CD4-positive, CD25-positive, alpha-beta regulatory T cell (primary cell): ENCODE measurements around the gene IFITM5. TPM values are rescaled to one million over a fixed set of nuclear protein-coding genes. Genes with fewer than 3 reads are reported as not detected.

Experiments used
- ATAC-seq, 2 donors: fragments of 150-1000 bp; cut with Tn5 transposase; one replicate each; pipeline ENCODE4 v1.10.0; 2021; ENCODE audit warnings: low read depth in 2 of 2, moderate number of reproducible peaks in 2 of 2, moderate library complexity in 1 of 2
- DNase-seq, 3 donors: peaks; one replicate each; pipeline versions ENCODE4 v3.0.0 to v3.0.0-alpha.2; 2012 to 2022; ENCODE audit warnings: mixed read lengths in 1 of 3
- H3K27ac ChIP-seq: one replicate; pipeline ENCODE4 v1.7.0; 2013; ENCODE audit warnings: mild to moderate bottlenecking, low read length; ENCODE audit not compliant: insufficient read depth, poor library complexity, severe bottlenecking
- H3K27me3 ChIP-seq: one replicate; pipeline ENCODE4 v1.7.0; 2013; ENCODE audit warnings: low read length; ENCODE audit not compliant: control insufficient read depth, insufficient read depth
- H3K36me3 ChIP-seq: one replicate; pipeline ENCODE4 v1.7.0; 2013; ENCODE audit warnings: mild to moderate bottlenecking, low read length, moderate library complexity; ENCODE audit not compliant: control insufficient read depth, insufficient read depth
- H3K4me1 ChIP-seq: 2 replicates; pipeline ENCODE4 v1.7.0; 2013; ENCODE audit warnings: mild to moderate bottlenecking, low read length; ENCODE audit not compliant: insufficient read depth, control insufficient read depth, poor library complexity, severe bottlenecking
- H3K4me3 ChIP-seq: one replicate; pipeline ENCODE4 v1.7.0; 2013; ENCODE audit warnings: low read depth, mild to moderate bottlenecking, low read length, moderate library complexity
- H3K9me3 ChIP-seq, 2 experiments: 1 replicate in 1 of 2; 2 replicates in 1 of 2; pipeline ENCODE4 v1.7.0; 2013; ENCODE audit warnings: low read length in 2 of 2, mild to moderate bottlenecking in 1 of 2, moderate library complexity in 1 of 2; ENCODE audit not compliant: control insufficient read depth in 2 of 2
- H3K27ac Mint-ChIP-seq, 3 donors: one replicate each; pipeline ENCODE4 v1.8.0; 2020 to 2022; ENCODE audit warnings: mild to moderate bottlenecking in 3 of 3, mixed read lengths in 3 of 3, moderate library complexity in 2 of 3
- H3K27me3 Mint-ChIP-seq: one replicate; pipeline ENCODE4 v1.8.0; 2022; ENCODE audit warnings: mild to moderate bottlenecking, mixed read lengths
- H3K36me3 Mint-ChIP-seq: one replicate; pipeline ENCODE4 v1.8.0; 2020; ENCODE audit warnings: mixed read lengths
- H3K4me1 Mint-ChIP-seq, 4 donors: one replicate each; pipeline ENCODE4 v1.8.0; 2020 to 2022; ENCODE audit warnings: mixed read lengths in 4 of 4, mild to moderate bottlenecking in 1 of 4
- H3K4me3 Mint-ChIP-seq, 4 donors: one replicate each; pipeline ENCODE4 v1.8.0; 2020 to 2022; ENCODE audit warnings: mild to moderate bottlenecking in 4 of 4, mixed read lengths in 4 of 4, moderate library complexity in 3 of 4
- H3K9me3 Mint-ChIP-seq, 7 donors: one replicate each; pipeline ENCODE4 v1.8.0; 2020 to 2022; ENCODE audit warnings: mixed read lengths in 7 of 7, mild to moderate bottlenecking in 3 of 7, moderate library complexity in 2 of 7
- polyA plus RNA-seq, 4 donors: library from polyadenylated mRNA; unstranded; fragments of 300-500 nt; fragmentation: Illumina TruSeq; gene quantifications; one replicate each; pipeline ENCODE4 v1.2.3, GENCODE V29; 2021
- total RNA-seq: library from RNA; stranded (reverse); gene quantifications from one replicate; pipeline ENCODE4 v1.2.3, GENCODE V29; 2022

The IFITM5 gene
- total and polyA plus RNA-seq, 5 donors from 2014 or later = not detected

DNA sequence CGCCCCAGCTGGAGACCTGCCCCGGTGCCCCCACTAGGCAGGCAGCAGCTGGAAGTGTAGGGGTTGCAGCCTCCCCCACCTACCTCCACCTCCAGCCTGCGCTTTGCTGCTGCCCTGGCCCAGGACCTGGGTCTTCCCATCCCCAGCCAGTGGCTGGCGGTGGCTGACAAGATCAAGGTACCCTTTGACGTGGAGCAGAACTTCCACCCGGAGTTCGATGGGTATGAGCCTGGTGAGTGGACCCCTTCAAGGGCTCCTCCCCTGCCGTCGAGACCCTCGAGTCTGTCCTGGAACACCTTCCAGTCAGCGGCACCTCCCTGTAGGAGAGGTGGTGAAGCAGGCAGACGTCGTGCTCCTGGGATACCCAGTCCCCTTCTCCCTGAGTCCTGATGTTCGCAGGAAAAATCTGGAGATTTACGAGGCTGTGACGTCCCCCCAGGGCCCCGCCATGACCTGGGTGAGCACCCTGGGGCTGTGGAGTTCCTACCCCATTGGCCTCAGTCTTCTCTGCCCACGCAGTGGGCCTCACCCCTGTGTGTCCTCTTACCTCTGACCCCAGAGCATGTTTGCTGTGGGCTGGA, 6.0 kb downstream of the IFITM5 start:
- H3K36me3 ChIP-seq = no peaks in the 10 kb centered on the region
- H3K9me3 Mint-ChIP-seq = no peaks in the 10 kb centered on the region
- no peaks in the 10 kb centered on the region for H3K36me3 Mint-ChIP-seq
- ATAC-seq = no peak
- DNase-seq = no peak
- H3K27me3 Mint-ChIP-seq = no peaks in the 10 kb centered on the region
- H3K9me3 ChIP-seq = no peaks in the 10 kb centered on the region
- H3K4me1 Mint-ChIP-seq = peaks cover 0 to 26% (median 5%) of the 10 kb centered on the region in 4 donors
- no peaks in the 10 kb centered on the region for H3K27me3 ChIP-seq
- no peak overlapping the region for H3K4me3 ChIP-seq
- peaks cover 21% of the 10 kb centered on the region for H3K4me1 ChIP-seq
- H3K27ac Mint-ChIP-seq = no peak overlapping the region
- no peak overlapping the region for H3K4me3 Mint-ChIP-seq
- no peak overlapping the region for H3K27ac ChIP-seq

DNA sequence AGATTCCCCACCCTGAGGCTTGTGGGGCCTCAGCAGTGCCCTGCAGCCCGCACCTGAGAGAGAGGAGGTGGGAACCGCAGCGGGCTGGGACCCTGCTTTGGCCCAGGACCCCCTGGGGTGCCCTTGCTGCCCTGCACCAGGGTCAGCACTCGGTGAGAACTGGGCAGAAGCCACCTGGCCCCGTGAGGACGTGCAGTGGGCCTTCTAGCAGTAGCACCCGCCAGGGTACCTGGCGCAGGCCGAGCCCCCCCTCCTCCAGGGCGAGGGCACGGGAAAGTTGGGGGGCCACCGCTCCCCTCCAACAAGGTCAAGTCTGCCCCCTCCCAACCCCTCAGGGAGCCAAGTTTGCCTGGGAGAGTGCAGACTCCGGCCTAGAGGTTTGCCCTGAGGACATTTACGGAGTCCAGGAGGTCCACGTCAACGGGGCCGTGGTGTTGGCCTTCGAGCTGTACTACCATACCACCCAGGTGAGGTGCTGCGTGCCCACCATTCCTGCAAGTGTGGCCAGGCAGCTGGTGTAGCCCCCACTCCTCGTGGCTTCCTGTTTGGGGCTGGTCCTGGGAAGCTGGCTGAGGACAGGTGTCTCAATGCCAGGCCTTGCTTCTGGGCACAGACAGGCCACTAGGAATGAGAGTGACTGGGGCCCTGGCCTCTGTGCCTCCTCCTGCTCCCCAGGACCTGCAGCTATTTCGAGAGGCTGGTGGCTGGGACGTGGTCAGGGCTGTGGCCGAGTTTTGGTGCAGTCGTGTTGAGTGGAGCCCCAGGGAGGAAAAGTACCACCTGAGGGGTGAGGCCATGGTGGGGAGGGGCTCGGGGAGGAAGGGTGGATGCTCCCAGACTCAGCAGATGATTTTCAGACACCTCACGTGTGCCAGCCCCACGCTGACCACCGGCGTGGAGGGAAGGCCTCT, 6.9 kb downstream of the IFITM5 start:
- DNase-seq = no peak
- Histone ChIP-seq H3K4me1 (peaks cover 19% of the 10 kb centered on the region), H3K27ac (no peak overlapping the region), H3K4me3 (no peak overlapping the region), H3K9me3 (no peaks in the 10 kb centered on the region), H3K27me3 (no peaks in the 10 kb centered on the region), H3K36me3 (no peaks in the 10 kb centered on the region)
- ATAC-seq = no peak
- Mint-ChIP-seq H3K27me3 (no peaks in the 10 kb centered on the region), H3K4me1 (peaks cover 0 to 23% (median 2%) of the 10 kb centered on the region in 4 donors), H3K9me3 (no peaks in the 10 kb centered on the region), H3K4me3 (peak overlapping the region in 1 of 4 donors; percentile 38), H3K36me3 (no peaks in the 10 kb centered on the region), H3K27ac (peak overlapping the region in 1 of 3 donors; percentile 38)

DNA sequence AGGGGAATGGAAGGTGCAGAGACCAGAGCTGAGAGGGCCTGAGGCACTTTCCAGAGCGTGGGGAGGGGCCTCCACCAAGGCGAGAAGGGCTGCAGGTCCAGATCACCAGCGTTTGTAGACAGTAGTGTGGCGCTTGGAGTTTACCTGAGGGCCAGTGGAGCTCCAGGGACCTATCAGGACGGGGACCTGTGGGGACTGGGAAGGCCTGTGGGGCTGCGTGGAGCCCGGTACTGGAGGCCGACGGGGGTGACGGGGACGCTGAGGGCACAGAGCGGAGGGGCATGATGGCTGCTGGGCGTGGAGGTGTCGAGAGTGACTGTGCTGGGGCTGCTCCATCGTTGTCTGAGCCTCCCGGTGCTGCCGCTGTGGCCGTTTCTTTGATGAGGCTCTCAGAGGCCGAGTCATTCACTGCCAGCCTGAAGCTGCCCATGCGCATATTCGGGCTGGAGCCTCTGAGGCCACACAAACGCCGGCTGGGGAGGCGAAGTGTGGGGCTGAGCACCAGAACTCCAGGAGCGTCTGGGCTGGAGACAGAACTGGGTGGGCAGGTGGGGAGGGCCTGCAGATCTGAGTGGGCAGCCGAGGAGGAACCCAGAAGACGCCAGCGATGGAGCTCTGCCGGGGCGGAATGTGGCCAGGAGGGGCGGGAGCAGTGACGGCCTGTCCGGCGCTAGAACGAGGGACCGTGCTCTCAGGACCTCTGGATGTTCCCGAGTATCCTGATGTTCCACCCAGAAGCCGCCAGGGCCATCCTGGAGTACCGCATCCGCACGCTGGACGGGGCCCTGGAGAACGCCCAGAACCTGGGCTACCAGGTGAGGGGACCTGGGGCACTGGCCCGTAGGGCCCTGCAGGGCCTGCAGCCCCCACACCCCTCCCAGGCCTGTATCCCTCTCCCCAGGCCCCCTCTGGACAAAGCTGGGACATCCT, 7.8 kb downstream of the IFITM5 start:
- Histone ChIP-seq H3K27ac (no peak overlapping the region), H3K36me3 (no peaks in the 10 kb centered on the region), H3K4me1 (peaks cover 22% of the 10 kb centered on the region), H3K9me3 (no peaks in the 10 kb centered on the region), H3K27me3 (no peaks in the 10 kb centered on the region), H3K4me3 (no peak overlapping the region)
- Mint-ChIP-seq H3K27ac (no peak overlapping the region), H3K4me1 (peaks cover 0 to 27% (median 4%) of the 10 kb centered on the region in 4 donors), H3K9me3 (no peaks in the 10 kb centered on the region), H3K4me3 (peak overlapping the region in 2 of 4 donors; percentile 60 to 66), H3K36me3 (no peaks in the 10 kb centered on the region), H3K27me3 (peaks cover 7% of the 10 kb centered on the region)
- DNase-seq (no peak), ATAC-seq (no peak)

DNA sequence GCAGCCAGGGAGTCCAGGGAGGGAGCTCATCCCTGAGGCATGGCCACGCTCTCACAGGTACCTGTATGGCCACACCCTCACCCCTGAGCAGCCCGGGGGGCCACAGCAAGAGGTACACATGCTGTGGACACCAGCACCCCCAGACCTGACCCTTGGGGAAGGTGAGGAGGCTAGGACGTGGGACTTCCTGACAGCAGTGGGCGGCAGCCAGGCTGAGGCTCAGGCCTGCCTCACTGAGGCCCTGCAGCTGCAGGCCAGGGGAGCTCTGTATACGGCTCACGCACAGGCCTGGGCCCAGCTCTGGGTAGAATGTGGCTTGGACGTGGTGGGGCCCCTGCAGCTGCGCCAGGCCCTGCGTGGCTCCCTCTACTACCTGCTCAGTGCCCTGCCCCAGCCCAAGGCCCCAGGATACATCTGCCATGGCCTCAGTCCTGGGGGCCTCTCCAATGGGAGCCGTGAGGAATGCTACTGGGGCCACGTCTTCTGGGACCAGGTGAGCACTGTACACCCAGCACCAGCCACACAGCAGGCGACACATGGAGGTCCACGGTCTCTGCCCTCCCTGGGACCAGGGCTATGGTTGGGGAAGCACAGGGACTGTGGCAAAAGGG, 8.6 kb downstream of the IFITM5 start:
- H3K9me3 Mint-ChIP-seq = no peaks in the 10 kb centered on the region
- peaks cover 15% of the 10 kb centered on the region for H3K27me3 Mint-ChIP-seq
- no peaks in the 10 kb centered on the region for H3K36me3 ChIP-seq
- peaks cover 23% of the 10 kb centered on the region for H3K4me1 ChIP-seq
- H3K4me3 ChIP-seq = no peak overlapping the region
- peaks cover 0 to 31% (median 4%) of the 10 kb centered on the region in 4 donors for H3K4me1 Mint-ChIP-seq
- ATAC-seq (no peak), DNase-seq (no peak)
- no peak overlapping the region for H3K27ac ChIP-seq
- no peaks in the 10 kb centered on the region for H3K36me3 Mint-ChIP-seq
- H3K4me3 Mint-ChIP-seq = peak overlapping the region; percentile 22 to 87 (median 74)
- no peaks in the 10 kb centered on the region for H3K27me3 ChIP-seq
- no peaks in the 10 kb centered on the region for H3K9me3 ChIP-seq
- H3K27ac Mint-ChIP-seq = peak overlapping the region in 1 of 3 donors; percentile 31

DNA sequence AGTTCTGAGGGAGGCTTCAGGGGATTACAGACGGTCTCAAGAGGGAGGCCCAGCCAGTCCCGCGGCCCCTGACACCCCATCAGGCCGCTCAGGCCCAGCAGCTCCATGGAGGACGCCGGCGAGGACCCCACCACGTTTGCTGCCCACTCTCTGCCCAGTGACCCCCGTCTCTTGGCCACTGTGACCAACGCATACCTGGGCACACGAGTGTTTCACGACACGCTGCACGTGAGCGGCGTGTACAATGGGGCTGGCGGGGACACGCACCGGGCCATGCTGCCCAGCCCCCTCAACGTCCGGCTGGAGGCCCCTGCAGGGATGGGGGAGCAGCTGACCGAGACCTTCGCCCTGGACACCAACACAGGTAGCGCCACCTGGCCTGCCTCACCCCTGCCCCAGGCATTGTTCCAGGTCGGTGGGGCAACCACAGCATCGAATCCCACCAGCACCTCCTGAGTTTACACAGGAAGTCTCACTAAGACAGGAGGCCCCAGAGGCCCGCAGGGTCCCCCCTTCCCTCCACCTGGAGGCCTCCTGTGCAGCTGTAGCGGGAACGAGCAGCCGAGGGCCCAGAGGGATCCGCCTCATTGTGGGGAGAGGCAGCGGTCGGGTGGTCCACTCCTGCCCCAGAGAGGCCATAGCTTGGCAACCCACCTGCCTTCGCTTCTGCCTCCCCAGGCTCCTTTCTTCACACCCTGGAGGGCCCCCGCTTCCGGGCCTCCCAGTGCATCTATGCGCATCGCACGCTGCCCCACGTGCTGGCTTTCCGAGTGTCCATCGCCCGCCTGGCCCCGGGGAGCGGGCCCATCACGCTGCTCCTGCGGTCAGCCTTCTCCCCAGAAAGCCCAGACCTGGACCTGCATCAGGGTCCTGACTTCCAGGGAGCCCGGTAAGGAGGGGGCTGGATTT, 9.4 kb downstream of the IFITM5 start:
- no peak for ATAC-seq
- peaks cover 23% of the 10 kb centered on the region for H3K4me1 ChIP-seq

DNA sequence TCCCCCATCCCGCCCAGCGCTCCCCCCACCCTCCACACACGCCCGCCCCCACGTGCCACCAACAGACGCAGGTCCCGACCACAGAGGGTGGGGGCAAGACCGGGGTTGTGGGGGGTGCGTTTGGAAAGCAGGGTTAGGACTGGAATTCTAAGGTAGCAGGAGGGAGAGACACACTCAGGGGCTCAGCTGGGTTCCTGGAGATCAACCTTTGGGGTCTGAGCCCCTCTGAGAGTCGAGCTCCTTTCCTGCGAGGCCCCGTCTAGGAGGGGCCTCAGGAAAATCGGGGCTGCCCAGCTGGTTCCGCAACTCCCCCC, 10.0 kb downstream of the IFITM5 start:
- H3K9me3 ChIP-seq = no peaks in the 10 kb centered on the region
- no peak overlapping the region for H3K27ac Mint-ChIP-seq
- peaks cover 23% of the 10 kb centered on the region for H3K4me1 ChIP-seq
- H3K9me3 Mint-ChIP-seq = no peaks in the 10 kb centered on the region
- no peak overlapping the region for H3K4me3 ChIP-seq
- no peak for ATAC-seq
- DNase-seq = no peak
- H3K4me1 Mint-ChIP-seq = peaks cover 0 to 36% (median 4%) of the 10 kb centered on the region in 4 donors
- no peaks in the 10 kb centered on the region for H3K36me3 ChIP-seq
- no peaks in the 10 kb centered on the region for H3K36me3 Mint-ChIP-seq
- peak overlapping the region in 3 of 4 donors; percentile 69 to 80 (median 79) for H3K4me3 Mint-ChIP-seq
- H3K27me3 Mint-ChIP-seq = peaks cover 19% of the 10 kb centered on the region
- H3K27ac ChIP-seq = peak overlapping the region; percentile 47
- H3K27me3 ChIP-seq = no peaks in the 10 kb centered on the region

More for the DNA sequence above, 9.4 kb downstream of the IFITM5 start:
- Histone ChIP-seq H3K9me3 (no peaks in the 10 kb centered on the region), H3K27me3 (no peaks in the 10 kb centered on the region), H3K4me3 (no peak overlapping the region), H3K36me3 (no peaks in the 10 kb centered on the region), H3K27ac (peak overlapping the region; percentile 47)
- no peaks in the 10 kb centered on the region for H3K9me3 Mint-ChIP-seq
- DNase-seq = no peak
- peaks cover 0 to 35% (median 4%) of the 10 kb centered on the region in 4 donors for H3K4me1 Mint-ChIP-seq
- H3K27ac Mint-ChIP-seq = peak overlapping the region in 2 of 3 donors; percentile 26 to 36
- no peaks in the 10 kb centered on the region for H3K36me3 Mint-ChIP-seq
- peaks cover 19% of the 10 kb centered on the region for H3K27me3 Mint-ChIP-seq
- peak overlapping the region; percentile 69 to 87 (median 80) for H3K4me3 Mint-ChIP-seq
